NK-92 (cell line): ENCODE data around the gene DNMT1.
"Not testable (repeated sequence)": the region's sequence is repeated elsewhere in the genome, so short reads cannot be mapped to it uniquely, and the experiment has no call there.

Experiments
- DNase-seq: peaks from one replicate; lab custom pipeline; 2025; ENCODE audit not compliant: unreplicated experiment; lab: John Stamatoyannopoulos, UW

DNMT1 gene

DNA sequence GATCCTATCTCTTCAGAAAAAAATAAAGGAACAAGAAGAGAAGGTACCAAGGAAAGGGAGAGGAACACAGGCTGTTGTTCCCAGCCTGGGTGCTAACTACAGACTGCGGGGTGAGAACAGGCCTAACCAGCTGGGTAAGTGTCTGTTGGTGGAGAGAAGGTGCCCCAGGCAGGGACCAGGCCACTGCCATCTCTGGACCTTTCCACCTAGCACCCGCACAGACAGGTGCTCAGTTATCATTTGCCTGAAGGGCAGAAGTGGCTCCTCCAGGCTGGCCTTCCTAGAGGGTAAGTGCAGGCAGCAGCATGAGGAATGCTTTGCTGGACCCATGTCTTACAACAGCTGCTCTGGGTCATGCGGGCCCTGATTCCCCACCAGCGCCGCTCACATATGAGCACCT lies 10.1 kb downstream of the DNMT1 start:
- DNase-seq, result no peak

- DNase-seq, result no peak
These were observed 10.8 kb downstream of the DNMT1 start for GRCh38 chr19:10183926-10184325.

GRCh38 chr19:10182847-10183246 lies 11.9 kb downstream of the DNMT1 start:
- DNase-seq, result no peak

DNA sequence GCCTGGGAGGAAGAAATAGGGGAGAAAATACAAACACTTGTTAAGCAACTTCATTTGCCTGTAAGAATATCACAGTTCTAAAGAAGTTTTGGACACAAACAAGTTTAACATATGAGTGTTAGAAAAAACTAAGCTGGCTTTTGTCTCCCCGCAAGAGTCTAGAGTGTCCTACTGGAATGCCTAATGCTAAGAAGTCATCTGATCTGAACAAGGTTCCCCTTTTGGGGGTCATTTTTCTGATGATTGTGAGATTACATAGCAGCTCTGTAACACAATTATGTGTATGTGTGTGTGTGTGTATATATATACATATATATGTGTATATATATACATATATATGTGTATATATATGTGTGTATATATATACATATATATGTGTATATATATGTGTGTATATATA lies 12.7 kb downstream of the DNMT1 start:
- no peak for DNase-seq

GRCh38 chr19:10180459-10180858 lies 14.3 kb downstream of the DNMT1 start:
- no peak for DNase-seq

DNA sequence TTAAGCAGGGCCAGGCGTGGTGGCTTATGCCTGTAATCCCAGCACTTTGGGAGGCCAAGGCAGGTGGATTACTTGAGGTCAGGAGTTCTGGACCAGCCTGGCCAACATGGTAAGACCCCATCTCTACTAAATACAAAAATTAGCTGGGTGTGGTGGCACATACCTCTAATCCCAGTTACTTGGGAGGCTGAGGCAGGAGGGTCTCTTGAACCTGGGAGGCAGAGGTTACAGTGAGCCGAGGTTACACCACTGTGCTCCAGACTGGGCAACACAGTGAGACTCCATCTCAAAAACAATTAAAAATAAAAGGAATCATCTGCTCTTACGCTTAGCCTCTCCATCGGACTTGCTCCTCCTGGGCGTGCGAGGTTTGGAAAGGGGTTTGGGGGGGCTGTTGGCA lies 14.7 kb downstream of the DNMT1 start:
- not testable (repeated sequence) for DNase-seq

GRCh38 chr19:10173527-10173926 lies 21.2 kb downstream of the DNMT1 start:
- no peak for DNase-seq

DNA sequence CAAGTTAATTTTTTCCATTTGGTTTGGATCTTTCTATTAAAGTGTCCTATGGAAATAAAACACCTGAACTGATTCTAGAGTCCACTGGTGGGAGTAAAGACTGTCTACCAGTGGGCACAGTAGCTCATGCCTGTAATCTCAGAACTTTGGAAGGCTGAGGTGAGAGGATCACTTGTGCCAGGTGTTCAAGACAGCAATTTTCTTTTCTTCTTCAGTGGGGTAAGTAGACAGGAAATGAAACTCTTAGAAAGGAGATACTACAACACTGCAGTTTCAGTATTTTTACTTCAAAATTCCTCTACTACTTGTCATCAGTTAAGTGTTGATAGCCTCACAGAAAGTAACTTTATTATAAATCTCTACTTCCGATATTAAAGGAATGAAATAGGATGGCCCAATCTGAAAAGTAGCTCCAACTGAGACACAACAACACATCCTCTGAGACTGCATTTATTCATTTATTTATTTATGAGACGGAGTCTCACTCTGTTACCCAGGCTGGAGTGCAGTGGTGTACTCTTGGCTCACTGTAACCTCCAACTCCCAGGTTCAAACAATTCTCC lies 26.3 kb downstream of the DNMT1 start:
- DNase-seq, result no peak

GRCh38 chr19:10167459-10167858 lies 27.3 kb downstream of the DNMT1 start:
- DNase-seq, result no peak

DNA sequence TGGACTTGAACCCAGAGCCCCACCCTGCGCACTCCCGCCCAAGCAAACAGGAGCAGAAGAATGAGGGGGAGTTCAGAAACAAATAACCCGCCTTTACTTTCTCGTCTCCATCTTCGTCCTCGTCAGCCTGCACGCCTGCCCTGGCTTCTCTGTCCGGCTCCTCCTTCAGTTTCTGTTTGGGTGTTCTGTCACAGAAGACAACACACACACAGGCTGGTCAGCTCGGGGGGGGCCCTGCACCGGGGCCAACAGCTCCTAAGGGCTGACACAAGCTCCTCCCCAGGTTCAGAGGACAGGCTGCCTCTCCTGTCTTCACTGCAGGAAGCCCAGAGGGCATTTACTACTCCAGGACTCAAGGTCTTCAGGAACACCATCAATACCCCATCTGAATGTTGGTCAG lies 28.3 kb downstream of the DNMT1 start:
- DNase-seq, result not testable (repeated sequence)

DNA sequence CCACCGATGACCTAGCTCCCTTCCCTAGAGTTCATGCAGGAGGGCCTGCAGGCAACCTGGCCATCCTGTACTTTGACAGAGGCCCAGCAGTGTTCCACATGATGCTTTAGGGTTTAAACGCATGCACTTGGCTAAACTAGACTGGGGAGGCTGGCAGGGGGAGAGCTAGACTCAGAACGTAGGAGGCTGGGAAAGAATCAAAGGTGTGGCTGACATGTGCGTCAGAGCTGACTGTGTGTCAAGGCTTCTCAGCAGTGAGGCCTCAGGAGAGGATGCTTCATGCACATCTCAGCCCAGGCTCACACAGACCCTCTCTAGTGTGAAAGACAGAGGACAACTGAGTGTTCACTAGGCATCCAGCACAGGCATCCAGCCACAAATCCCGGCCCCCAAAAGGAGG lies 28.7 kb downstream of the DNMT1 start:
- no peak for DNase-seq

- no peak for DNase-seq
These were observed 31.2 kb downstream of the DNMT1 start for GRCh38 chr19:10163536-10163935.

DNA sequence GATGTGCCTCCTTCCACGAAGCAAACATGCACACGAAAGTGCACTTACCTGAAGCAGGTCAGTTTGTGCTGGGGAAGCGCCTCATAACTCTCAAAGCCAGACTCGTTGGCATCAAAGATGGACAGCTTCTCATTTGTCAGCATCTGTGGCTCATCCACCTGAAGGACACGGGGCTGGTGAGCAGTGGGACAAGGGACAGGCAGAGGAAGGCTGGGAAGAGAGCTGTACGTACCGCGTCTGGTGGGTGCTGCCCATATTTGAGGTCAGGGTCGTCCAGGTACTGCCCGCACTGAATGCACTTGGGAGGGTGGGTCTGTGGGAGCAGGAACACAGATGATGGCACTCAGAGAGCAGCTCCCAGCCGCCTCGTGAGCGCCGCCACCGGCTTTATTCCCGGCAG lies 35.1 kb downstream of the DNMT1 start:
- DNase-seq, result no peak

GRCh38 chr19:10158485-10158884 lies 36.3 kb downstream of the DNMT1 start:
- no peak for DNase-seq

DNA sequence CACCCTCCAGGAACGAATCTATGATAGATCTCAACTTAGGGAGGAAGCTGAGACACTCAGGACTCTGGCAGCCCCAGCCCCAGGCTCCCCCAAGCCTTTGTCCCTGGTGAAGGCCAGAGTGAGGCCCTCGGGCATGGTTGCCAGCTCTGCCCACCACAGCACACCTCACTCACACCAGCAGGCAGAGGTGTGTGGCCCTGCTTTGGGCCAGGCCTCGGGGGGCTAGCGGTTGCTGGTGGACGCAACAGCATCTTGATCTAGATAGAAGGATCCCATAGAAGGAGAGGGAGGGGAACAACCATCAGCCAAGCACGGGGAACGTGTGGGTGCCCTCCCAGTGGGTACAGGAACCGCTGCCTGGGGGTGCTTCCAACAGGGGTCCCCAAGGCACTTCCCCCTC lies 36.7 kb downstream of the DNMT1 start:
- no peak for DNase-seq

DNA sequence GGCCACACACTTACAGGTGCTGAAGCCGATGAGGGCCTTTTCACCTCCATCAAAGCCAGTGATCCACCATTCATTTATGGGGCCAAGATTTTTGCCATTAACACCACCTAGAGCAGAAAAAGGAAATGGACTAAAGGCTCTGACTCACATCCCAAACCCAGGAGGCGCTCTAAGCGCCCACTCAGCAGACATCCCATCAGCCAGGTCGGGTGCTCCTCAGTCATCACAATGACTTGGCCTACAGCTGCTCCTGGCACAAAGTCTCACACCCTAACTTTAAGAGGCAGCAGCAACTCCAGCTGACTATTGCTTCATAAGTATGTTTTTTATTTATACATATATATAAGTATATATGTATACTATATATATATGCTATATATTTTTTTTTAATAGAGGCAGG lies 38.9 kb downstream of the DNMT1 start:
- no peak for DNase-seq

GRCh38 chr19:10152100-10152499 lies 42.7 kb downstream of the DNMT1 start:
- no peak for DNase-seq

DNA sequence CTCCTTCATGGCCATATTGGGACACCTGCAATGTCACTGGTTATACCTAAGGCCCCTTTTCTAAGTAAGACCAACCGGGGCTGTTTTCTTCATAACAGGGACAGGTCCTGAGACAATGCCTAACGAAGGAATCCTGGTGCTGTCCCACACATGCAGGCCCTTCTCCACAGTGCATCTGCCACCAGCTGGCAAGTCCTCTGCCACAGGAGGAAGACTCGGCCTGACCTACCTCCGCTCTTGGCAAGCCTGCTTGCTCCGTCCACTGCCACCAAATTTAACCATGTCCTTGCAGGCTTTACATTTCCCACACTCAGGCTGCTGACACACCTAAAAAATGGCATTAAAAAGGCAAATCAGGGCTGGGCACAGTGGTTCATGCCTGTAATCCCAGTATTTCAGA lies 43.2 kb downstream of the DNMT1 start:
- DNase-seq, result no peak

GRCh38 chr19:10149427-10149826 lies 45.3 kb downstream of the DNMT1 start:
- DNase-seq, result no peak

DNA sequence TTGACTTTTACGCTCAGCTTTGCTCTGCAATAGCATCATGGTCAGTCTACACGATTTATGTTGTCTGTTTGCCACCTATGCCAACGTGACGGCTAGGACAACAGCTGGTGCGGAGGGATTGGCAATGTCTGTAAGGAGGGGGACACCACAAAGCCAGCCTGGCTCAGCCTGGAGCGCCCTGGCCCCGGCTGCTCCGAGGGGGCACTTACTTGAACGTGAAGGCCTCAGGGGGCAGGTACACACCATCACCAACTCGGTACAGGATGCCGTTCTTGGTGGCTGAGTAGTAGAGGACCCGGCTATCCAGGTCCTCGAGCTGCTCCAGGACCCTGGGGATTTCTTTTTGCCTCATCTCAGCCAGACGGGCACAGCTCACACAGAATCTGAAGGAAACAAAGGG lies 48.6 kb downstream of the DNMT1 start:
- DNase-seq, result no peak

- DNase-seq, result no peak
These were observed 49.7 kb downstream of the DNMT1 start for GRCh38 chr19:10145031-10145430.

DNA sequence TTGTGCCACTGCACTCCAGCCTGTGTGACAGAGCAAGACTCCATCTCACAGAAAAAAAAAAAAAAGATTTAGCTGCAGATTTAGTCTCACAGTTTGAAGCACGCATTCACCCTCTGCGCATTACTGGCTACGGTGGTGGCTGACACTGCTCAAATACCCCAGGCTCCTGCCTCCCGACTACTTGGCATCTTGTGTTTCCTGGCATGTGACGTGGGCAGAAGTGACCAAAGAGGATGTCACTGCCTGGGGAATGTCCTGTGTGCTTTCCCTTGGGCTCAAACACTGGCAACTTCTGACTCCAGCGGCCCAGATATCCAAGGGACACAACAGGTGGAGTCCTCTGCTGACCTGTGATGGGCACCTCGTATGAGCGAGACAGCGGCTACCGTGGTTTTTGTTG lies 50.4 kb downstream of the DNMT1 start:
- no peak for DNase-seq

- no peak for DNase-seq
These were observed 51.1 kb downstream of the DNMT1 start for GRCh38 chr19:10143681-10144080.
